Measurements from ENCODE around the gene ADGRD2.

ADGRD2 gene

GRCh38 chr9:124456341-124457078 lies 6.3 kb downstream of the ADGRD2 start:
- no peak for DNase-seq (ENCODE audit: low read depth)

GRCh38 chr9:124457079-124457886 lies 7.0 kb downstream of the ADGRD2 start:
- no peak for DNase-seq (ENCODE audit: low read depth)

GRCh38 chr9:124457887-124458431 lies 7.7 kb downstream of the ADGRD2 start:
- DNase-seq (ENCODE audit: low read depth), result no peak

- DNase-seq (ENCODE audit: low read depth), result no peak
Observed at GRCh38 chr9:124458441-124458840, 8.2 kb downstream of the ADGRD2 start.

- no peak for DNase-seq (ENCODE audit: low read depth)
Observed at GRCh38 chr9:124462739-124463138, 12.5 kb downstream of the ADGRD2 start.

GRCh38 chr9:124465736-124466135 lies 15.5 kb downstream of the ADGRD2 start:
- no peak for DNase-seq (ENCODE audit: low read depth)

- no peak for DNase-seq (ENCODE audit: low read depth)
Observed at GRCh38 chr9:124467410-124468060, 17.3 kb downstream of the ADGRD2 start.

- DNase-seq (ENCODE audit: low read depth), result no peak
Observed at GRCh38 chr9:124468061-124468740, 17.9 kb downstream of the ADGRD2 start.

- DNase-seq (ENCODE audit: low read depth), result no peak
Observed at GRCh38 chr9:124469011-124469832, 19.0 kb downstream of the ADGRD2 start.

GRCh38 chr9:124470306-124470705 lies 20.1 kb downstream of the ADGRD2 start:
- DNase-seq (ENCODE audit: low read depth), result no peak

- no peak for DNase-seq (ENCODE audit: low read depth)
Observed at GRCh38 chr9:124470726-124471125, 20.5 kb downstream of the ADGRD2 start.

GRCh38 chr9:124471761-124472160 lies 21.5 kb downstream of the ADGRD2 start:
- no peak for DNase-seq (ENCODE audit: low read depth)

- no peak for DNase-seq (ENCODE audit: low read depth)
Observed at GRCh38 chr9:124472770-124473169, 22.5 kb downstream of the ADGRD2 start.

GRCh38 chr9:124473310-124473709 lies 23.1 kb downstream of the ADGRD2 start:
- DNase-seq (ENCODE audit: low read depth), result no peak

- no peak for DNase-seq (ENCODE audit: low read depth)
Observed at GRCh38 chr9:124474151-124474550, 23.9 kb downstream of the ADGRD2 start.

GRCh38 chr9:124475158-124475867 lies 25.1 kb downstream of the ADGRD2 start:
- DNase-seq (ENCODE audit: low read depth), result no peak

- DNase-seq (ENCODE audit: low read depth), result no peak
Observed at GRCh38 chr9:124475868-124476690, 25.8 kb downstream of the ADGRD2 start.

- DNase-seq (ENCODE audit: low read depth), result no peak
Observed at GRCh38 chr9:124477211-124477647, 27.0 kb downstream of the ADGRD2 start.

- no peak for DNase-seq (ENCODE audit: low read depth)
Observed at GRCh38 chr9:124477648-124478285, 27.5 kb downstream of the ADGRD2 start.
